ENCODE data around the gene ATG4B.

ATG4B gene

GRCh38 chr2:241632478-241633325 is 4.8 kb upstream of the ATG4B start:
- no peak for FAIRE-seq
- TF ChIP-seq POLR2AphosphoS5 (IDR thresholded peaks at IDR 0.05; ENCODE audit: low read depth, low read length) (no peak), TAF1 (IDR thresholded peaks at IDR 0.05; ENCODE audit: borderline replicate concordance, low read depth, low read length) (no peak), POLR2A (IDR thresholded peaks at IDR 0.05; ENCODE audit: low read depth, low read length) (no peak)
- no peak for DNase-seq (ENCODE audit: insufficient read length)

GRCh38 chr2:241633561-241633960 is 3.9 kb upstream of the ATG4B start:
- FAIRE-seq: no peak
- no peak for DNase-seq (ENCODE audit: insufficient read length)
- TF ChIP-seq TAF1 (IDR thresholded peaks at IDR 0.05; ENCODE audit: borderline replicate concordance, low read depth, low read length) (no peak), POLR2AphosphoS5 (IDR thresholded peaks at IDR 0.05; ENCODE audit: low read depth, low read length) (no peak), POLR2A (IDR thresholded peaks at IDR 0.05; ENCODE audit: low read depth, low read length) (no peak)

GRCh38 chr2:241635756-241636155 is 1.7 kb upstream of the ATG4B start:
- FAIRE-seq (no peak), DNase-seq (ENCODE audit: insufficient read length) (no peak)
- no peak for TF ChIP-seq TAF1 (IDR thresholded peaks at IDR 0.05; ENCODE audit: borderline replicate concordance, low read depth, low read length)
- no peak for TF ChIP-seq POLR2AphosphoS5 (IDR thresholded peaks at IDR 0.05; ENCODE audit: low read depth, low read length)
- TF ChIP-seq POLR2A (IDR thresholded peaks at IDR 0.05; ENCODE audit: low read depth, low read length): no peak

- FAIRE-seq (no peak), DNase-seq (ENCODE audit: insufficient read length) (peak; percentile 58)
- TF ChIP-seq POLR2A (IDR thresholded peaks at IDR 0.05; ENCODE audit: low read depth, low read length): no peak
Observed at GRCh38 chr2:241636182-241637017, 1.1 kb upstream of the ATG4B start.

GRCh38 chr2:241637795-241638660 is 535 bp downstream of the ATG4B start:
- TF ChIP-seq TAF1 (IDR thresholded peaks at IDR 0.05; ENCODE audit: borderline replicate concordance, low read depth, low read length) (no peak), POLR2AphosphoS5 (IDR thresholded peaks at IDR 0.05; ENCODE audit: low read depth, low read length) (no peak), POLR2A (IDR thresholded peaks at IDR 0.05; ENCODE audit: low read depth, low read length) (no peak)
- DNase-seq (ENCODE audit: insufficient read length): peak; percentile 61
- no peak for FAIRE-seq

GRCh38 chr2:241638940-241639339 is 1.4 kb downstream of the ATG4B start:
- no peak for DNase-seq (ENCODE audit: insufficient read length)
- FAIRE-seq: no peak
- no peak for TF ChIP-seq TAF1 (IDR thresholded peaks at IDR 0.05; ENCODE audit: borderline replicate concordance, low read depth, low read length)
- TF ChIP-seq POLR2A (IDR thresholded peaks at IDR 0.05; ENCODE audit: low read depth, low read length): no peak
- TF ChIP-seq POLR2AphosphoS5 (IDR thresholded peaks at IDR 0.05; ENCODE audit: low read depth, low read length): no peak

- TF ChIP-seq TAF1 (IDR thresholded peaks at IDR 0.05; ENCODE audit: borderline replicate concordance, low read depth, low read length) (no peak), POLR2A (IDR thresholded peaks at IDR 0.05; ENCODE audit: low read depth, low read length) (no peak), POLR2AphosphoS5 (IDR thresholded peaks at IDR 0.05; ENCODE audit: low read depth, low read length) (no peak)
- no peak for FAIRE-seq
Observed at GRCh38 chr2:241639385-241639784, 1.9 kb downstream of the ATG4B start.

GRCh38 chr2:241640165-241640795 is 2.8 kb downstream of the ATG4B start:
- TF ChIP-seq POLR2A (IDR thresholded peaks at IDR 0.05; ENCODE audit: low read depth, low read length): no peak
- no peak for TF ChIP-seq POLR2AphosphoS5 (IDR thresholded peaks at IDR 0.05; ENCODE audit: low read depth, low read length)
- TF ChIP-seq TAF1 (IDR thresholded peaks at IDR 0.05; ENCODE audit: borderline replicate concordance, low read depth, low read length): no peak
- no peak for DNase-seq (ENCODE audit: insufficient read length)
- FAIRE-seq: no peak

More at GRCh38 chr2:241639385-241639784, 1.9 kb downstream of the ATG4B start:
- DNase-seq (ENCODE audit: insufficient read length): no peak

GRCh38 chr2:241641631-241642030 is 4.1 kb downstream of the ATG4B start:
- FAIRE-seq (no peak), DNase-seq (ENCODE audit: insufficient read length) (no peak)
- TF ChIP-seq POLR2AphosphoS5 (IDR thresholded peaks at IDR 0.05; ENCODE audit: low read depth, low read length): no peak
- TF ChIP-seq POLR2A (IDR thresholded peaks at IDR 0.05; ENCODE audit: low read depth, low read length): no peak
- no peak for TF ChIP-seq TAF1 (IDR thresholded peaks at IDR 0.05; ENCODE audit: borderline replicate concordance, low read depth, low read length)

- no peak for DNase-seq (ENCODE audit: insufficient read length)
- TF ChIP-seq POLR2AphosphoS5 (IDR thresholded peaks at IDR 0.05; ENCODE audit: low read depth, low read length) (no peak), POLR2A (IDR thresholded peaks at IDR 0.05; ENCODE audit: low read depth, low read length) (no peak), TAF1 (IDR thresholded peaks at IDR 0.05; ENCODE audit: borderline replicate concordance, low read depth, low read length) (no peak)
- FAIRE-seq: no peak
Observed at GRCh38 chr2:241645056-241645914, 7.8 kb downstream of the ATG4B start.

Data from GM12892 (cell line).